ENCODE results near the gene RAB5A. TPM values are rescaled to one million over a fixed set of nuclear protein-coding genes. Genes with fewer than 3 reads are reported as not detected.

The RAB5A gene
- total RNA-seq, 2 experiments from 2014 or later: 24.5 to 39.2 TPM

DNA sequence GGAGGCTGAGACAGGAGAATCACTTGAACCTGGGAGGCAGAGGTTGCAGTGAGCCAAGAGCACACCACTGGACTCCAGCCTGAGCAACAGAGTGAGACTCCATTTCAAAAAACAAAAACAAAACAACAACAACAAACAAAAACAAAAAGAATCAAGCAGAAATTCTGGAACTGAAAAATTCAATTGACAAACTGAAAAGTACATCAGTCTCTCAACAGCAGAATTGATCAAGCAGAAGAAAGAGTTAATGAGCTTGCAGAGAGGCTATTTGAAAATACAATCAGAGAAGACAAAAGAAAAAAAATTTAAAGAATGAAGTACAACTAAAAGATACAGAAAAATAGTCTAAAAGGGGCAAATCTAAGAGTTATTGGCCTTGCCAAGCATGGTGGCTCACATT is 35.4 kb upstream of the RAB5A start:
- POLR2A ChIA-PET: interaction anchor here (1.4 kb wide), 1 partner anchor 12 kb away, joined by 3 read pairs; no protein-coding TSS in a partner anchor
- H3K27ac ChIP-seq (ENCODE audit: low read depth, low read length, poor library complexity, severe bottlenecking): no peak overlapping the region
- no peaks in the 10 kb centered on the region; the same call in 1 of the 2 replicates for H3K9me3 ChIP-seq (ENCODE audit: low read length)
- no peak for DNase-seq (ENCODE audit: low spot score)
- H3K9me2 ChIP-seq (ENCODE audit: insufficient read depth, low read length): no peaks in the 10 kb centered on the region
- no peak overlapping the region for H3K4me3 ChIP-seq (ENCODE audit: low read depth, low read length, poor library complexity, severe bottlenecking)
- no peaks in the 10 kb centered on the region for H3K36me3 ChIP-seq (ENCODE audit: insufficient read depth, low read length)
- CTCF ChIA-PET (ENCODE audit: unreplicated experiment): no interaction called here
- no peak overlapping the region for H3K4me2 ChIP-seq (ENCODE audit: low read length)
- TF ChIP-seq, protein P1, sequence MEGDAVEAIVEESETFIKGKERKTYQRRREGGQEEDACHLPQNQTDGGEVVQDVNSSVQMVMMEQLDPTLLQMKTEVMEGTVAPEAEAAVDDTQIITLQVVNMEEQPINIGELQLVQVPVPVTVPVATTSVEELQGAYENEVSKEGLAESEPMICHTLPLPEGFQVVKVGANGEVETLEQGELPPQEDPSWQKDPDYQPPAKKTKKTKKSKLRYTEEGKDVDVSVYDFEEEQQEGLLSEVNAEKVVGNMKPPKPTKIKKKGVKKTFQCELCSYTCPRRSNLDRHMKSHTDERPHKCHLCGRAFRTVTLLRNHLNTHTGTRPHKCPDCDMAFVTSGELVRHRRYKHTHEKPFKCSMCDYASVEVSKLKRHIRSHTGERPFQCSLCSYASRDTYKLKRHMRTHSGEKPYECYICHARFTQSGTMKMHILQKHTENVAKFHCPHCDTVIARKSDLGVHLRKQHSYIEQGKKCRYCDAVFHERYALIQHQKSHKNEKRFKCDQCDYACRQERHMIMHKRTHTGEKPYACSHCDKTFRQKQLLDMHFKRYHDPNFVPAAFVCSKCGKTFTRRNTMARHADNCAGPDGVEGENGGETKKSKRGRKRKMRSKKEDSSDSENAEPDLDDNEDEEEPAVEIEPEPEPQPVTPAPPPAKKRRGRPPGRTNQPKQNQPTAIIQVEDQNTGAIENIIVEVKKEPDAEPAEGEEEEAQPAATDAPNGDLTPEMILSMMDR (conservative IDR thresholded peaks at IDR 0.05; ENCODE audit: low read length): no peak
- TF ChIP-seq EZH2phosphoT487 (IDR thresholded peaks at IDR 0.05; ENCODE audit: borderline replicate concordance, low read depth, low read length): no peak
- H4K20me1 ChIP-seq (ENCODE audit: insufficient read depth, low read length): no peaks in the 10 kb centered on the region
- H3K4me1 ChIP-seq (ENCODE audit: insufficient read depth, low read length, poor library complexity, severe bottlenecking): no peaks in the 10 kb centered on the region
- no peaks in the 10 kb centered on the region for H3K79me2 ChIP-seq (ENCODE audit: insufficient read depth, low read depth, low read length)
- no TSS peak for BruUV-seq (replicated peaks)
- no peak overlapping the region for H2AFZ ChIP-seq (ENCODE audit: low read length)
- intact Hi-C loops (cut with micrococcal nuclease; ENCODE audit: unreplicated experiment): no loop called here

DNA sequence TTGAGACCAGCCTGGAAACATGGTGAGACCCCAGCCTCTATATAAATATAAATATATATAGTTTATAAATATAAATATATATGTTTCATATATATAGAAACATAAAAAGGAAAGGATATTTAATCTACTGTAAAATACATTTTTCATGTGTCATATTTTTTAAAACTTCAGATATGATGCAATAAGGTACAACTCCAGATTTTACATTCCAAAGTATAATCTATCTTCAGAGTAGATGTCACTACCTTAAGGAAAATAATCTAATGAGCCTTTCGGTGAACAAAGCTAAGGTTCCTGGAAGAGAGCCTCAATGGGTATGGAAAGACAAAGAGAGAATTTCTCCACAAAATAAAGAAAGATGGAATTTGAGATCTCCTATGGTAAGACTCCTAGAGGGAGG is 29.7 kb upstream of the RAB5A start:
- no peaks in the 10 kb centered on the region for H3K36me3 ChIP-seq (ENCODE audit: insufficient read depth, low read length)
- no peak for TF ChIP-seq EZH2phosphoT487 (IDR thresholded peaks at IDR 0.05; ENCODE audit: borderline replicate concordance, low read depth, low read length)
- TF ChIP-seq, protein P1 (conservative IDR thresholded peaks at IDR 0.05; ENCODE audit: low read length): no peak
- no peak overlapping the region for H3K27ac ChIP-seq (ENCODE audit: low read depth, low read length, poor library complexity, severe bottlenecking)
- no peaks in the 10 kb centered on the region for H3K79me2 ChIP-seq (ENCODE audit: insufficient read depth, low read depth, low read length)
- intact Hi-C loops (cut with micrococcal nuclease; ENCODE audit: unreplicated experiment): no loop called here
- no peaks in the 10 kb centered on the region; the same call in 1 of the 2 replicates for H3K9me3 ChIP-seq (ENCODE audit: low read length)
- H3K9me2 ChIP-seq (ENCODE audit: insufficient read depth, low read length): no peaks in the 10 kb centered on the region
- no peak overlapping the region for H2AFZ ChIP-seq (ENCODE audit: low read length)
- H3K4me1 ChIP-seq (ENCODE audit: insufficient read depth, low read length, poor library complexity, severe bottlenecking): no peaks in the 10 kb centered on the region
- H3K4me3 ChIP-seq (ENCODE audit: low read depth, low read length, poor library complexity, severe bottlenecking): no peak overlapping the region
- BruUV-seq (replicated peaks): no TSS peak
- no peaks in the 10 kb centered on the region for H4K20me1 ChIP-seq (ENCODE audit: insufficient read depth, low read length)
- H3K4me2 ChIP-seq (ENCODE audit: low read length): no peak overlapping the region
- ChIA-PET CTCF (ENCODE audit: unreplicated experiment) (no interaction called here), POLR2A (no interaction called here)
- DNase-seq (ENCODE audit: low spot score): no peak

DNA sequence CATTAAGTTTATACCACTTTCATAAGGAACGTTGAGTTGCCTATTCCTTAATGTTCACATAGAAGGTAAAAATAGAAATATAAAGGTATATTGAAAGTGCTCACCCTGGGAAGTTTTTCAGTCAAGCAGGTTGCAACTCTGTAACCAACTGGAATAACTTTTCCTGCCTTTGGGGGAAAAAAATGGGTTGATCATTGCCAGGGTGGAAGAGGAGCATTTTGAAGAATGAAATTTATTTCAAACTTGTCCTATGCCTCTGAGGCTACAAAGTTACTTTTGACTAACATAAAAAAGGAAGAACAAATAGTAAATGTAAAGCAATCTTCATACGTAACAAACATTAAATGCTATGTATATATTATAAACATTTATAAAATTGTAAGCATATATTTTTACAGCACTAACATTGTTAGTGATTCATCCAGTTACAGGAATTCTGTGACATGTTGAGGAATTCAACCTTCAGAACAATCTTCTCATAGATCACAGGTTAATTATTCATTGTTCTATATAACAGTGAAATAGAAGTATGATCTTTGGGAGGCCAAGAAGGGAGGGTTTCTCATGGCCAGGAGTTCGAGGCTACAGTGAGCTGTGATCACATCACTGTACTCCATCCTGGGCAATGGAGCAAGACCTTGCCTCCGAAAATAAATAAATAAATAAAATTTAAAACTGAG is 26.4 kb upstream of the RAB5A start:
- no peak overlapping the region for H3K27ac ChIP-seq (ENCODE audit: low read depth, low read length, poor library complexity, severe bottlenecking)
- no peak overlapping the region for H3K4me2 ChIP-seq (ENCODE audit: low read length)
- H3K9me2 ChIP-seq (ENCODE audit: insufficient read depth, low read length): no peaks in the 10 kb centered on the region
- ChIA-PET CTCF (ENCODE audit: unreplicated experiment) (no interaction called here), POLR2A (no interaction called here)
- intact Hi-C loops (cut with micrococcal nuclease; ENCODE audit: unreplicated experiment): no loop called here
- no peak for TF ChIP-seq EZH2phosphoT487 (IDR thresholded peaks at IDR 0.05; ENCODE audit: borderline replicate concordance, low read depth, low read length)
- TF ChIP-seq, protein P1 (conservative IDR thresholded peaks at IDR 0.05; ENCODE audit: low read length): no peak
- H3K4me1 ChIP-seq (ENCODE audit: insufficient read depth, low read length, poor library complexity, severe bottlenecking): no peaks in the 10 kb centered on the region
- no TSS peak for BruUV-seq (replicated peaks)
- H3K4me3 ChIP-seq (ENCODE audit: low read depth, low read length, poor library complexity, severe bottlenecking): no peak overlapping the region
- no peak overlapping the region for H2AFZ ChIP-seq (ENCODE audit: low read length)
- no peaks in the 10 kb centered on the region for H3K79me2 ChIP-seq (ENCODE audit: insufficient read depth, low read depth, low read length)
- no peaks in the 10 kb centered on the region for H3K36me3 ChIP-seq (ENCODE audit: insufficient read depth, low read length)
- no peaks in the 10 kb centered on the region for H4K20me1 ChIP-seq (ENCODE audit: insufficient read depth, low read length)
- DNase-seq (ENCODE audit: low spot score): no peak
- no peaks in the 10 kb centered on the region for H3K9me3 ChIP-seq (ENCODE audit: low read length)
